CD4-positive, alpha-beta T cell (primary cell): ENCODE results near the gene RCAN2. TPM values are rescaled to one million over a fixed set of nuclear protein-coding genes. Genes with fewer than 3 reads are reported as not detected.

Experiments used
- ATAC-seq: fragments of 200-7000 bp; cut with Tn5 transposase; one replicate; pipeline ENCODE4 v1.10.0; 2022; ENCODE audit warnings: mild to moderate bottlenecking; ENCODE audit not compliant: poor library complexity
- CTCF ChIA-PET: fragments of 350-600 bp; sonication (Branson Sonifier 250); formaldehyde crosslinking; loops from one replicate; lab custom pipeline; 2021; ENCODE audit warnings: antibody characterized with exemption, inconsistent platforms; lab: Charles Lee
- POLR2A ChIA-PET: fragments of 350-600 bp; sonication (Branson Sonifier 250); formaldehyde crosslinking; loops from one replicate; lab custom pipeline; 2021; ENCODE audit warnings: antibody characterized with exemption, inconsistent platforms; lab: Charles Lee
- DNase-seq, 14 experiments: peaks; one replicate each; pipeline ENCODE4 v3.0.0-alpha.2; 2013 to 2020; ENCODE audit warnings: mixed read lengths in 2 of 14
- H3K27ac ChIP-seq, 2 donors: one replicate each; pipeline versions ENCODE4 v1.5.1 to v1.7.0; 2013; ENCODE audit warnings: low read length in 2 of 2, low read depth in 1 of 2, mild to moderate bottlenecking in 1 of 2
- H3K27me3 ChIP-seq, 2 experiments: 1 replicate in 1 of 2; 2 replicates in 1 of 2; pipeline versions ENCODE4 v1.6.1 to v1.7.0; 2013; ENCODE audit warnings: low read length in 2 of 2, control low read depth in 1 of 2, mild to moderate bottlenecking in 1 of 2, moderate library complexity in 1 of 2; ENCODE audit not compliant: insufficient read depth in 2 of 2, control insufficient read depth in 1 of 2
- H3K36me3 ChIP-seq: one replicate; pipeline ENCODE4 v1.6.1; 2013; ENCODE audit warnings: low read length, control low read depth; ENCODE audit not compliant: insufficient read depth
- H3K4me1 ChIP-seq: one replicate; pipeline ENCODE4 v1.6.1; 2013; ENCODE audit warnings: low read length, control low read depth; ENCODE audit not compliant: insufficient read depth
- H3K4me3 ChIP-seq: one replicate; pipeline ENCODE4 v1.5.1; 2013; ENCODE audit warnings: mild to moderate bottlenecking, low read length, moderate library complexity
- H3K9me3 ChIP-seq, 2 experiments: 1 replicate in 1 of 2; 2 replicates in 1 of 2; pipeline versions ENCODE4 v1.6.1 to v1.7.0; 2013; ENCODE audit warnings: low read length in 2 of 2, mild to moderate bottlenecking in 2 of 2, control low read depth in 1 of 2, moderate library complexity in 1 of 2; ENCODE audit not compliant: control insufficient read depth in 1 of 2, insufficient read depth in 1 of 2
- H3K27ac Mint-ChIP-seq: one replicate; pipeline ENCODE4 v1.8.0; 2020; ENCODE audit warnings: mixed read lengths
- H3K27me3 Mint-ChIP-seq: one replicate; pipeline ENCODE4 v1.8.0; 2021; ENCODE audit warnings: mixed read lengths
- H3K36me3 Mint-ChIP-seq: one replicate; pipeline ENCODE4 v1.8.0; 2021; ENCODE audit warnings: low read depth, mixed read lengths
- H3K4me1 Mint-ChIP-seq: one replicate; pipeline ENCODE4 v1.8.0; 2021; ENCODE audit warnings: low read depth, mixed read lengths
- H3K4me3 Mint-ChIP-seq: one replicate; pipeline ENCODE4 v1.8.0; 2020; ENCODE audit warnings: mild to moderate bottlenecking, mixed read lengths
- H3K9me3 Mint-ChIP-seq: one replicate; pipeline ENCODE4 v1.8.0; 2020; ENCODE audit warnings: mixed read lengths
- CTCF ChIP-seq: fragments of 200-600 bp; IDR thresholded peaks from one replicate; pipeline ENCODE4 v1.8.0; 2022; ENCODE audit warnings: antibody characterized with exemption, mild to moderate bottlenecking
- intact Hi-C, 2 experiments: fragments of 100-400 bp; cut with DNase I in 1 of 2; cut with micrococcal nuclease in 1 of 2; formaldehyde crosslinking; loops; one replicate each; pipeline versions ENCODE4 v1.15.1 to v1.9.0; 2023 to 2025; cut with DNase I, micrococcal nuclease
- total RNA-seq, 174 experiments: library from RNA in 2 of 174; stranded (reverse) in 2 of 174; gene quantifications; one replicate each; pipeline ENCODE4 v1.2.3 and lab custom pipeline; 2021 to 2026

Gene RCAN2
- total RNA-seq, 2 experiments from 2014 or later, result not detected

- H3K36me3 Mint-ChIP-seq, result no peaks in the 10 kb centered on the region
Measured at GRCh38 chr6:46305833-46306232, 185.4 kb downstream of the RCAN2 start.

DNA sequence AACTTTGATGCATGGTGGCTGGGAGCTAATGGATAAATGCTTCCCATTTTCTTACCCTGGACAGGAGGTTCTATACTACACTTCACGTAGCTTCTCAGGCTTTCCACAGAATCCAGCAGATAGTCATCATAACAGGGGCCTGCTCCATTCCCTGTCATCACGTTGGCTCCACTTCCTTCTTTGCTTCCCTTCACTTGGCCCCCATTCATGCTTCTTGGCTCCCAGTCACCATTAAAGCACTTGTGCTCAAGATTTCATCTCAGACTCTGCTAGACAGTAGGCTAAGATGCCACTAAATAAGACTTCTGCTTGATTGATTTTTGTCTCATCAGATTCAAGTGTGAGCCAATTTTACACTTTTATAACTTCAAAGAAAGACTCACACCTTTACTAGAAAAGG lies 186.0 kb downstream of the RCAN2 start:
- no peak for TF ChIP-seq CTCF
- intact Hi-C loops, result no loop called here
- POLR2A ChIA-PET, result no interaction called here
- CTCF ChIA-PET, result no interaction called here
- ATAC-seq (no peak), DNase-seq (no peak)
- Histone ChIP-seq H3K36me3 (no peaks in the 10 kb centered on the region), H3K27ac (no peak overlapping the region), H3K27me3 (peaks cover 0 to 4% of the 10 kb centered on the region in 2 experiments), H3K4me3 (no peak overlapping the region), H3K4me1 (no peaks in the 10 kb centered on the region), H3K9me3 (no peaks in the 10 kb centered on the region)
- H3K36me3 Mint-ChIP-seq, result no peaks in the 10 kb centered on the region
- no peak overlapping the region for H3K4me3 Mint-ChIP-seq
- H3K27me3 Mint-ChIP-seq, result peaks cover 25% of the 10 kb centered on the region
- H3K27ac Mint-ChIP-seq, result no peak overlapping the region
- H3K9me3 Mint-ChIP-seq, result no peaks in the 10 kb centered on the region
- no peaks in the 10 kb centered on the region for H3K4me1 Mint-ChIP-seq

More at GRCh38 chr6:46305833-46306232, 185.4 kb downstream of the RCAN2 start:
- Mint-ChIP-seq H3K4me1 (no peaks in the 10 kb centered on the region), H3K9me3 (no peaks in the 10 kb centered on the region), H3K27ac (no peak overlapping the region), H3K4me3 (no peak overlapping the region), H3K27me3 (peaks cover 25% of the 10 kb centered on the region)
- intact Hi-C loops, result no loop called here
- no peak for DNase-seq
- TF ChIP-seq CTCF, result no peak
- Histone ChIP-seq H3K9me3 (no peaks in the 10 kb centered on the region), H3K27me3 (peaks cover 0 to 4% of the 10 kb centered on the region in 2 experiments), H3K4me3 (no peak overlapping the region), H3K36me3 (no peaks in the 10 kb centered on the region), H3K4me1 (no peaks in the 10 kb centered on the region), H3K27ac (no peak overlapping the region)
- ATAC-seq, result no peak
- POLR2A ChIA-PET, result no interaction called here
- CTCF ChIA-PET, result no interaction called here

- Mint-ChIP-seq H3K4me1 (no peaks in the 10 kb centered on the region), H3K9me3 (no peaks in the 10 kb centered on the region), H3K27me3 (peaks cover 25% of the 10 kb centered on the region), H3K4me3 (no peak overlapping the region), H3K27ac (no peak overlapping the region), H3K36me3 (no peaks in the 10 kb centered on the region)
- ATAC-seq (no peak), DNase-seq (no peak)
- no peaks in the 10 kb centered on the region for H3K36me3 ChIP-seq
- no peak overlapping the region for H3K4me3 ChIP-seq
- no peak overlapping the region for H3K27ac ChIP-seq
- intact Hi-C loops, result no loop called here
- peaks cover 0 to 4% of the 10 kb centered on the region in 2 experiments for H3K27me3 ChIP-seq
- TF ChIP-seq CTCF, result no peak
- ChIA-PET POLR2A (no interaction called here), CTCF (no interaction called here)
- H3K9me3 ChIP-seq, result no peaks in the 10 kb centered on the region
- no peaks in the 10 kb centered on the region for H3K4me1 ChIP-seq
Measured at GRCh38 chr6:46302816-46303215, 188.4 kb downstream of the RCAN2 start.
